Mammary epithelial cell (primary cell): ENCODE data around the gene PTPN3.

ENCODE experiments used
- CTCF ChIP-seq, 2 donors: IDR thresholded peaks in 1 of 2; conservative IDR thresholded peaks in 1 of 2; 2 replicates each; pipeline ENCODE4 v1.5.1; 2011 to 2012; ENCODE audit warnings: inconsistent platforms in 2 of 2, low read length in 2 of 2, mild to moderate bottlenecking in 2 of 2, control low read depth in 1 of 2, low read depth in 1 of 2; ENCODE audit not compliant: insufficient read depth in 1 of 2; ENCODE audit errors: extremely low read depth in 1 of 2
- EZH2 ChIP-seq: IDR thresholded peaks from 2 replicates; pipeline ENCODE4 v1.6.1; 2012; ENCODE audit warnings: low read length, inconsistent platforms, borderline replicate concordance

DNA sequence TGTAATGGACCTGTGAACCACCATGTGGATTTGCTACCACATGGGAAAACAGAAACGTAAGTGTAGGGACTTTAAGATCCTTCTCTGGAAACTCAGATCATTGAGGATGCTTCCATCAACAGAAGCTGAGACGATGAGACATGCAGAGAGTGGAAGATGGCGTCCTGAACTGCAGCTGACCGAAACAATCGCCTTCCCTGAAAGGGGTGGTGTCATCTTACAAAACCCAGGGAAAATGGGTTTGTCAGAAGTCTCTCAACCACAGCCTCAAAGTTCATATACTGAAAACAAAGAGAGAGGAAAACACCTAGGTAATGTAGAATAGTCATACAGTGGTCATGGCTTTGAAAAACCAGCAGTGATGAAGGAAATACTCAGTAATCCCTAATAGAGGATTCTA lies 6.6 kb upstream of the PTPN3 start:
- TF ChIP-seq CTCF (conservative IDR thresholded peaks at IDR 0.05 in 1 of 2, IDR thresholded peaks at IDR 0.05 in 1 of 2; ENCODE audit: extremely low read depth in 1 of 2, insufficient read depth in 1 of 2, low read depth in 1 of 2, low read length in 2 of 2) = no peak
- no peak for TF ChIP-seq EZH2
